ENCODE results near the gene NPLOC4. TPM values are rescaled to one million over a fixed set of nuclear protein-coding genes. Genes with fewer than 3 reads are reported as not detected.
"Not testable (repeated sequence)": the region's sequence is repeated elsewhere in the genome, so short reads cannot be mapped to it uniquely, and the experiment has no call there.

The NPLOC4 gene
- polyA plus RNA-seq, 1 donor = 71.8 TPM

GRCh38 chr17:81638683-81639082 is 1.8 kb upstream of the NPLOC4 start:
- no peak for DNase-seq

GRCh38 chr17:81635973-81636504 is 873 bp downstream of the NPLOC4 start:
- DNase-seq = no peak

- no peak for DNase-seq
Measured at GRCh38 chr17:81635431-81635830, 1.5 kb downstream of the NPLOC4 start.

- DNase-seq = no peak
Measured at GRCh38 chr17:81631482-81631881, 5.4 kb downstream of the NPLOC4 start.

GRCh38 chr17:81630274-81630673 is 6.6 kb downstream of the NPLOC4 start:
- no peak for DNase-seq

GRCh38 chr17:81621494-81622130 is 15.3 kb downstream of the NPLOC4 start:
- no peak for DNase-seq

- DNase-seq = not testable (repeated sequence)
Measured at GRCh38 chr17:81618307-81618706, 18.6 kb downstream of the NPLOC4 start.

GRCh38 chr17:81616877-81617276 is 20.0 kb downstream of the NPLOC4 start:
- DNase-seq = no peak

GRCh38 chr17:81615401-81615930 is 21.4 kb downstream of the NPLOC4 start:
- no peak for DNase-seq

GRCh38 chr17:81612172-81612970 is 24.5 kb downstream of the NPLOC4 start:
- no peak for DNase-seq

GRCh38 chr17:81609541-81610311 is 27.2 kb downstream of the NPLOC4 start:
- DNase-seq = no peak

GRCh38 chr17:81608605-81609004 is 28.3 kb downstream of the NPLOC4 start:
- DNase-seq = no peak

GRCh38 chr17:81608082-81608481 is 28.8 kb downstream of the NPLOC4 start:
- no peak for DNase-seq

GRCh38 chr17:81607431-81607830 is 29.5 kb downstream of the NPLOC4 start:
- DNase-seq = no peak

GRCh38 chr17:81603846-81604610 is 32.9 kb downstream of the NPLOC4 start:
- no peak for DNase-seq

GRCh38 chr17:81601525-81602120 is 35.3 kb downstream of the NPLOC4 start:
- peak; percentile 69 for DNase-seq

GRCh38 chr17:81599719-81600486 is 37.0 kb downstream of the NPLOC4 start:
- no peak for DNase-seq

- no peak for DNase-seq
Measured at GRCh38 chr17:81593105-81593871, 43.6 kb downstream of the NPLOC4 start.

GRCh38 chr17:81591971-81592370 is 44.9 kb downstream of the NPLOC4 start:
- DNase-seq = no peak

- no peak for DNase-seq
Measured at GRCh38 chr17:81590121-81590520, 46.8 kb downstream of the NPLOC4 start.
